K562 (cell line): Measurements from ENCODE around the gene ASCC2. TPM values are rescaled to one million over a fixed set of nuclear protein-coding genes. Genes with fewer than 3 reads are reported as not detected.

ENCODE experiments used
- ATAC-seq: fragments of 200-7000 bp; cut with Tn5 transposase; 3 replicates; pipeline ENCODE4 v1.9.1; 2020; ENCODE audit warnings: moderate library complexity
- BruUV-seq: library from RNA; stranded (reverse); fragments of 400-500 nt; replicated peaks from 2 replicates; lab custom pipeline; 2021; lab: Mats Ljungman, UMichigan
- CTCF ChIA-PET: fragments of 300-600 bp; formaldehyde crosslinking; extraction: SDS; loops from one replicate; lab custom pipeline; 2021; ENCODE audit warnings: low intra/inter-chr PET ratio; lab: Yijun Ruan, JAX
- POLR2A ChIA-PET: fragments of 300-600, 350-650 bp; sonication (Branson Sonifier 250); formaldehyde crosslinking; extraction: SDS; loops from one replicate; lab custom pipeline; 2021; ENCODE audit warnings: antibody characterized with exemption, inconsistent platforms; lab: Yijun Ruan, JAX
- DNase-seq, 4 experiments: peaks; one replicate each; pipeline versions ENCODE4 v3.0.0 to v3.0.0-alpha.2; 2011 to 2018; ENCODE audit warnings: low spot score in 3 of 4, mixed read lengths in 3 of 4; ENCODE audit errors: extremely low read depth in 1 of 4
- FAIRE-seq: peaks from 2 replicates; lab custom pipeline; 2011; peaks lifted over from hg19 to GRCh38; lab: Jason Lieb, UNC
- H2AFZ ChIP-seq: 2 replicates; pipeline ENCODE4 v1.6.0; 2011; ENCODE audit warnings: low read depth, low read length, control low read depth, inconsistent platforms
- H3K27ac ChIP-seq: fragments of 200-600 bp; 3 replicates; pipeline ENCODE4 v1.8.0; 2011; ENCODE audit warnings: low read depth, mild to moderate bottlenecking, control low read depth, inconsistent platforms, low read length, moderate library complexity, mixed read lengths; ENCODE audit errors: extremely low read depth
- H3K27me3 ChIP-seq, 2 experiments: fragments of 300-600 bp in 1 of 2; 2 replicates in 1 of 2; 3 replicates in 1 of 2; pipeline versions ENCODE4 v1.6.0 to v1.8.0; 2011; ENCODE audit warnings: inconsistent platforms in 2 of 2, low read length in 2 of 2, mild to moderate bottlenecking in 1 of 2, mixed read lengths in 1 of 2, moderate library complexity in 1 of 2; ENCODE audit not compliant: control insufficient read depth in 2 of 2, insufficient read depth in 2 of 2
- H3K36me3 ChIP-seq: fragments of 300-600 bp; 3 replicates; pipeline ENCODE4 v1.8.0; 2011; ENCODE audit warnings: mild to moderate bottlenecking, low read length, inconsistent platforms; ENCODE audit not compliant: control insufficient read depth, insufficient read depth
- H3K4me1 ChIP-seq, 2 experiments: fragments of 200-600 bp in 1 of 2; replicated peaks in 1 of 2; 2 replicates in 1 of 2; 3 replicates in 1 of 2; pipeline versions ENCODE4 v1.5.1 to v1.8.0; 2011; ENCODE audit warnings: inconsistent platforms in 2 of 2, low read length in 2 of 2, mild to moderate bottlenecking in 1 of 2, mixed read lengths in 1 of 2, moderate library complexity in 1 of 2; ENCODE audit not compliant: control insufficient read depth in 2 of 2, insufficient read depth in 2 of 2
- H3K4me2 ChIP-seq: 2 replicates; pipeline ENCODE4 v1.6.1; 2011; ENCODE audit warnings: low read length, control low read depth, inconsistent platforms, mixed read lengths; ENCODE audit not compliant: insufficient read depth
- H3K4me3 ChIP-seq: fragments of 200-600 bp; sonication (generic), shearing (Covaris generic); 2 replicates; pipeline ENCODE4 v1.5.1; 2016; ENCODE audit warnings: control low read depth, inconsistent platforms
- H3K79me2 ChIP-seq: fragments of 200-600 bp; 3 replicates; pipeline ENCODE4 v1.8.0; 2011; ENCODE audit warnings: low read length, inconsistent platforms; ENCODE audit not compliant: control insufficient read depth, insufficient read depth
- H3K9ac ChIP-seq, 2 experiments: 2 replicates each; pipeline versions ENCODE4 v1.6.0 to v1.6.1; 2011; ENCODE audit warnings: low read depth in 2 of 2, low read length in 2 of 2, control low read depth in 1 of 2, inconsistent platforms in 1 of 2, mild to moderate bottlenecking in 1 of 2, mixed read lengths in 1 of 2; ENCODE audit not compliant: insufficient read depth in 1 of 2
- H3K9me1 ChIP-seq: one replicate; pipeline ENCODE4 v1.6.0; 2011; ENCODE audit warnings: inconsistent platforms, mild to moderate bottlenecking, low read length, moderate library complexity; ENCODE audit not compliant: control insufficient read depth, insufficient read depth
- H3K9me3 ChIP-seq: replicated peaks from 2 replicates; pipeline ENCODE4 v1.5.1; 2011; ENCODE audit warnings: low read depth, low read length, inconsistent platforms; ENCODE audit not compliant: control insufficient read depth, insufficient read depth
- H4K20me1 ChIP-seq: replicated peaks from 2 replicates; pipeline ENCODE4 v1.6.1; 2011; ENCODE audit warnings: low read length, inconsistent platforms, mixed read lengths; ENCODE audit not compliant: control insufficient read depth, insufficient read depth
- ATF6 ChIP-seq: sonication (generic); formaldehyde crosslinking; IDR thresholded peaks from 2 replicates; pipeline ENCODE4 v1.4.0; 2020; ENCODE audit warnings: mild to moderate bottlenecking, missing genetic modification reagents
- E2F6 ChIP-seq, 2 experiments: IDR thresholded peaks; 2 replicates each; pipeline ENCODE4 v1.6.1; 2011; ENCODE audit warnings: borderline replicate concordance in 1 of 2, control low read depth in 1 of 2, low read depth in 1 of 2, low read length in 1 of 2, mild to moderate bottlenecking in 1 of 2, mixed read lengths in 1 of 2, moderate library complexity in 1 of 2; ENCODE audit not compliant: insufficient read depth in 1 of 2, insufficient read length in 1 of 2, poor library complexity in 1 of 2, severe bottlenecking in 1 of 2; ENCODE audit errors: extremely low read depth in 1 of 2
- ZNF239 ChIP-seq: fragments of 250-450 bp; sonication (Bioruptor Pico); IDR thresholded peaks from 2 replicates; pipeline ENCODE4 v1.4.0; 2020; ENCODE audit warnings: mild to moderate bottlenecking
- WGBS: fragments of 100-300 bp; shearing (Covaris generic); methylation state at CpG from one replicate; pipeline ENCODE4 v1.1.6; 2016; ENCODE audit warnings: low coverage, mixed read lengths; ENCODE audit not compliant: insufficient coverage; ENCODE audit errors: missing lambda C conversion rate; 5-methylcytosine and 5-hydroxymethylcytosine counted together
- in situ Hi-C: fragments of 300-500 bp; cut with MboI; formaldehyde crosslinking; loops from 4 replicates; pipeline ENCODE4 v1.15.0; 2018; ENCODE audit warnings: inconsistent platforms, mixed read lengths
- intact Hi-C: fragments of 100-400 bp; cut with micrococcal nuclease; formaldehyde crosslinking; loops from 2 replicates; pipeline ENCODE4 v1.14.2; 2022
- polyA plus RNA-seq, 8 experiments: library from polyadenylated mRNA; depleted of rRNA in 4 of 8; stranded (reverse) in 5 of 8; unstranded in 3 of 8; fragments of >200 nt; fragmentation: Nextera tagmentation in 2 of 8; fragmentation: Illumina TruSeq in 1 of 8; extraction: Ambion mirVana in 2 of 8; extraction: Trizol in 1 of 8; gene quantifications; 2 replicates each; pipeline versions ENCODE4 v1.2.1 to v1.2.3, GENCODE V29; 2011 to 2014; ENCODE audit warnings: inconsistent platforms in 1 of 8, missing spikeins in 1 of 8
- total RNA-seq, 7 experiments: library from RNA; depleted of rRNA in 6 of 7; stranded (reverse); fragments of >200 nt in 6 of 7; fragmentation: Illumina TruSeq in 2 of 7; extraction: Trizol in 2 of 7; gene quantifications; 2 replicates each; pipeline versions ENCODE4 v1.2.1 to v1.2.3, GENCODE V29; 2011 to 2021; ENCODE audit warnings: low replicate concordance in 1 of 7
- TF ChIP-seq, protein P1 (sequence below), 3 experiments: IDR thresholded peaks in 2 of 3; conservative IDR thresholded peaks in 1 of 3; 2 replicates each; pipeline ENCODE4 v1.5.1; 2011 to 2012; ENCODE audit warnings: low read length in 3 of 3, mild to moderate bottlenecking in 3 of 3, control low read depth in 2 of 3, improper control_type of control experiment in 1 of 3, inconsistent platforms in 1 of 3, low read depth in 1 of 3, mixed read lengths in 1 of 3, moderate library complexity in 1 of 3; ENCODE audit not compliant: insufficient read depth in 2 of 3

ASCC2 gene
- total and polyA plus RNA-seq, 9 of the 15 experiments (the other 6 are each of a cell fraction or from before 2014, with no cell fraction given), result 4.0 to 46.7 (median 26.8) TPM

GRCh38 chr22:29773233-29773632, 64.8 kb downstream of the ASCC2 start (continued):
- TF ChIP-seq E2F6 (IDR thresholded peaks at IDR 0.05; ENCODE audit: borderline replicate concordance in 1 of 2, extremely low read depth in 1 of 2, insufficient read depth in 1 of 2, insufficient read length in 1 of 2, low read depth in 1 of 2, low read length in 1 of 2, poor library complexity in 1 of 2, severe bottlenecking in 1 of 2) (no peak), ATF6 (CRISPR knock-in tag) (no peak)

DNA sequence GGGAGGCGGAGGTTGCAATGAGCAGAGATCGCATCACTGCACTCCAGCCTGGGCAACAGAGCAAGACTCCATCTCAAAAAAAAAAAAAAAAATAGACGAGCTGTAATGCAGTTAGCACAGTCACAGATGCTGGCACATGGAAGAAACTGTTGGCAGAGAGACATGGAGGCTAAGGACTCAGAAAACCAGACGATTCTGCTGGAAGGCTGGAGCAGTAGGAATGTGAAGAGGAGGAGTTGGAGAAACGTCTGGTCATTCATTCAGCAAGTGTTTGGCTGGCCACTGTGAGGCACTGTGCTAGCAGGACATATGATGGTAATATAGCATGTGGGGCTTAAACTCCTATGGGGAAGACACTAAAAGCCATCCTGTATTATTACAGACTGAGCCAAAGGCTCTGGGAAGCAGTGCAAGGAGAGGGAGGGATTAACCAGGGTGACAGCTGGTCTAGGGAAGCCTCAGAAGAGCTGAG, 65.9 kb downstream of the ASCC2 start:
- FAIRE-seq (peak; percentile 84), ATAC-seq (peak; percentile 83), DNase-seq (peak in 2 of 4 experiments; percentile 19 to 48)
- no TSS peak for BruUV-seq
- CTCF ChIA-PET, result interaction anchor here (1.2 kb wide), 1 partner anchor 233 kb away, joined by 6 read pairs; no protein-coding TSS in a partner anchor
- H3K4me2 ChIP-seq, result no peak overlapping the region
- in situ Hi-C loops, result no loop called here
- intact Hi-C loops, result loop anchor here (1.0 kb wide), 1 partner anchor 233 kb away; no protein-coding TSS in a partner anchor
- H3K9ac ChIP-seq, result no peak overlapping the region
- H3K79me2 ChIP-seq, result peaks cover 22% of the 10 kb centered on the region
- no peaks in the 10 kb centered on the region; the same call in 1 of the 2 replicates for H4K20me1 ChIP-seq
- H3K9me1 ChIP-seq, result no peaks in the 10 kb centered on the region
- no peak overlapping the region for H2AFZ ChIP-seq
- peaks cover 29% of the 10 kb centered on the region for H3K36me3 ChIP-seq
- H3K9me3 ChIP-seq, result no peaks in the 10 kb centered on the region
- no peaks in the 10 kb centered on the region for H3K27me3 ChIP-seq
- peaks cover 2 to 3% of the 10 kb centered on the region in 2 experiments; a peak in 2 of 5 replicates for H3K4me1 ChIP-seq
- POLR2A ChIA-PET, result no interaction called here
- no peak overlapping the region for H3K4me3 ChIP-seq
- 9% methylated on average over 2 of the region's 5 CpGs for WGBS
- H3K27ac ChIP-seq, result no peak overlapping the region
- TF ChIP-seq ZNF239 (CRISPR knock-in tag), result no peak
- TF ChIP-seq, protein P1, sequence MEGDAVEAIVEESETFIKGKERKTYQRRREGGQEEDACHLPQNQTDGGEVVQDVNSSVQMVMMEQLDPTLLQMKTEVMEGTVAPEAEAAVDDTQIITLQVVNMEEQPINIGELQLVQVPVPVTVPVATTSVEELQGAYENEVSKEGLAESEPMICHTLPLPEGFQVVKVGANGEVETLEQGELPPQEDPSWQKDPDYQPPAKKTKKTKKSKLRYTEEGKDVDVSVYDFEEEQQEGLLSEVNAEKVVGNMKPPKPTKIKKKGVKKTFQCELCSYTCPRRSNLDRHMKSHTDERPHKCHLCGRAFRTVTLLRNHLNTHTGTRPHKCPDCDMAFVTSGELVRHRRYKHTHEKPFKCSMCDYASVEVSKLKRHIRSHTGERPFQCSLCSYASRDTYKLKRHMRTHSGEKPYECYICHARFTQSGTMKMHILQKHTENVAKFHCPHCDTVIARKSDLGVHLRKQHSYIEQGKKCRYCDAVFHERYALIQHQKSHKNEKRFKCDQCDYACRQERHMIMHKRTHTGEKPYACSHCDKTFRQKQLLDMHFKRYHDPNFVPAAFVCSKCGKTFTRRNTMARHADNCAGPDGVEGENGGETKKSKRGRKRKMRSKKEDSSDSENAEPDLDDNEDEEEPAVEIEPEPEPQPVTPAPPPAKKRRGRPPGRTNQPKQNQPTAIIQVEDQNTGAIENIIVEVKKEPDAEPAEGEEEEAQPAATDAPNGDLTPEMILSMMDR (IDR thresholded peaks at IDR 0.05 in 2 of 3, conservative IDR thresholded peaks at IDR 0.05 in 1 of 3; ENCODE audit: insufficient read depth in 2 of 3, low read depth in 1 of 3, low read length in 3 of 3), result peak; percentile 51 to 58 (median 52)
